SK-N-SH (cell line): ENCODE data around the gene SDCCAG8. TPM values are rescaled to one million over a fixed set of nuclear protein-coding genes. Genes with fewer than 3 reads are reported as not detected.

Experiments
- CTCF ChIA-PET: fragments of 300-600, 350-600 bp; formaldehyde crosslinking; extraction: SDS; loops from one replicate; lab custom pipeline; 2021; lab: Yijun Ruan, JAX
- POLR2A ChIA-PET: fragments of 350-600 bp; sonication (Branson Sonifier 250); formaldehyde crosslinking; extraction: SDS; loops from one replicate; lab custom pipeline; 2020; ENCODE audit warnings: antibody characterized with exemption, inconsistent platforms; lab: Yijun Ruan, JAX
- DNase-seq: peaks from one replicate; pipeline ENCODE4 v3.0.0; 2012
- H2AFZ ChIP-seq: fragments of 200-600 bp; sonication (generic); 2 replicates; pipeline ENCODE4 v1.8.1; 2016; ENCODE audit warnings: antibody characterized with exemption, mild to moderate bottlenecking, low read depth
- H3F3A ChIP-seq: fragments of 200-600 bp; sonication (generic); replicated peaks from 2 replicates; pipeline ENCODE3; 2016; ENCODE audit warnings: antibody characterized with exemption, mild to moderate bottlenecking; ENCODE audit not compliant: insufficient read depth
- H3K27ac ChIP-seq, 2 experiments: fragments of 200-500 bp in 1 of 2; fragments of 200-600 bp in 1 of 2; sonication (Bioruptor generic) in 1 of 2; sonication (generic), shearing (Covaris generic) in 1 of 2; 2 replicates each; pipeline versions ENCODE4 v1.5.1 to v1.6.1; 2014 to 2016; ENCODE audit warnings: low read depth in 2 of 2, inconsistent platforms in 1 of 2, low read length in 1 of 2, mild to moderate bottlenecking in 1 of 2, mixed read lengths in 1 of 2
- H3K27me3 ChIP-seq: fragments of 200-600 bp; sonication (generic), shearing (Covaris generic); 2 replicates; pipeline ENCODE4 v1.6.1; 2016; ENCODE audit warnings: mixed run types; ENCODE audit not compliant: insufficient read depth
- H3K36me3 ChIP-seq, 2 experiments: fragments of 200-500 bp in 1 of 2; fragments of 200-600 bp in 1 of 2; sonication (Bioruptor generic) in 1 of 2; sonication (generic) in 1 of 2; replicated peaks in 1 of 2; 2 replicates each; pipeline versions ENCODE3 to v1.5.1; 2014 to 2016; ENCODE audit warnings: low read length in 1 of 2, mild to moderate bottlenecking in 1 of 2; ENCODE audit not compliant: insufficient read depth in 2 of 2, control insufficient read depth in 1 of 2
- H3K4me1 ChIP-seq, 2 experiments: fragments of 200-500 bp in 1 of 2; fragments of 200-600 bp in 1 of 2; sonication (Bioruptor generic) in 1 of 2; sonication (generic), shearing (Covaris generic) in 1 of 2; 2 replicates each; pipeline versions ENCODE4 v1.5.1 to v1.6.1; 2014 to 2016; ENCODE audit warnings: low read depth in 1 of 2, low read length in 1 of 2, mixed run types in 1 of 2; ENCODE audit not compliant: insufficient read depth in 2 of 2, control insufficient read depth in 1 of 2
- H3K4me2 ChIP-seq: fragments of 200-600 bp; sonication (generic), shearing (Covaris generic); 2 replicates; pipeline ENCODE4 v1.6.1; 2017; ENCODE audit warnings: mixed run types
- H3K4me3 ChIP-seq, 2 experiments: fragments of 200-500 bp in 1 of 2; fragments of 200-600 bp in 1 of 2; sonication (Bioruptor generic) in 1 of 2; sonication (generic), shearing (Covaris generic) in 1 of 2; 2 replicates each; pipeline versions ENCODE4 v1.5.1 to v1.8.1; 2014 to 2016; ENCODE audit warnings: low read depth in 2 of 2, inconsistent platforms in 1 of 2, low read length in 1 of 2, mild to moderate bottlenecking in 1 of 2, mixed read lengths in 1 of 2, moderate library complexity in 1 of 2
- H3K79me2 ChIP-seq: fragments of 200-600 bp; sonication (generic); 2 replicates; pipeline ENCODE4 v1.8.1; 2017; ENCODE audit warnings: mild to moderate bottlenecking; ENCODE audit not compliant: insufficient read depth
- H3K9ac ChIP-seq: fragments of 200-600 bp; sonication (generic); 2 replicates; pipeline ENCODE4 v1.6.1; 2017; ENCODE audit warnings: mixed run types
- H3K9me2 ChIP-seq: fragments of 200-600 bp; sonication (generic); 2 replicates; pipeline ENCODE4 v1.6.1; 2017; ENCODE audit warnings: mixed run types
- H3K9me3 ChIP-seq: fragments of 200-600 bp; sonication (generic); 2 replicates; pipeline ENCODE4 v1.6.1; 2017; ENCODE audit warnings: mixed run types, mild to moderate bottlenecking, moderate library complexity
- H4K20me1 ChIP-seq: fragments of 200-600 bp; sonication (generic); 2 replicates; pipeline ENCODE4 v1.6.1; 2017; ENCODE audit warnings: mild to moderate bottlenecking, mixed run types; ENCODE audit not compliant: insufficient read depth
- FOXM1 ChIP-seq: IDR thresholded peaks from 2 replicates; pipeline ENCODE4 v1.4.0; 2012; ENCODE audit warnings: low read depth, mild to moderate bottlenecking
- IRF3 ChIP-seq: fragments of 150-350 bp; IDR thresholded peaks from 2 replicates; pipeline ENCODE4 v1.6.1; 2016; ENCODE audit warnings: mild to moderate bottlenecking, low read depth, low read length
- RFX5 ChIP-seq: IDR thresholded peaks from 2 replicates; pipeline ENCODE4 v1.6.1; 2012; ENCODE audit warnings: mild to moderate bottlenecking, improper control_type of control experiment, low read length
- SIN3A ChIP-seq: IDR thresholded peaks from 2 replicates; pipeline ENCODE4 v1.6.1; 2012; ENCODE audit warnings: low read depth, mild to moderate bottlenecking, low read length, moderate library complexity, borderline replicate concordance
- SMC3 ChIP-seq: IDR thresholded peaks from 2 replicates; pipeline ENCODE4 v1.6.1; 2012; ENCODE audit warnings: low read depth, low read length, improper control_type of control experiment
- TEAD4 ChIP-seq: IDR thresholded peaks from 2 replicates; pipeline ENCODE4 v1.4.0; 2012; ENCODE audit warnings: mild to moderate bottlenecking, borderline replicate concordance; ENCODE audit not compliant: insufficient read depth
- USF2 ChIP-seq: fragments of 150-350 bp; IDR thresholded peaks from 2 replicates; pipeline ENCODE4 v1.6.1; 2017; ENCODE audit warnings: antibody characterized with exemption, low read length, low read depth, borderline replicate concordance
- YY1 ChIP-seq: IDR thresholded peaks from 2 replicates; pipeline ENCODE4 v1.4.0; 2012; ENCODE audit warnings: low read depth, mild to moderate bottlenecking
- ZBTB33 ChIP-seq: IDR thresholded peaks from 2 replicates; pipeline ENCODE4 v1.4.0; 2012; ENCODE audit warnings: low read depth, borderline replicate concordance
- WGBS: methylation state at CpG from one replicate; pipeline ENCODE4 v1.1.6; 2017; ENCODE audit warnings: low lambda C conversion rate; 5-methylcytosine and 5-hydroxymethylcytosine counted together
- polyA plus RNA-seq, 3 experiments: library from polyadenylated mRNA; depleted of rRNA; stranded (reverse); fragments of >200 nt; gene quantifications; 2 replicates each; pipeline ENCODE4 v1.2.3, GENCODE V29; 2012
- TF ChIP-seq, protein P1 (sequence below): IDR thresholded peaks from 2 replicates; pipeline ENCODE4 v1.4.0; 2012; ENCODE audit warnings: low read depth
- TF ChIP-seq, protein P2 (sequence below): fragments of 200-600 bp; sonication (generic); IDR thresholded peaks from 2 replicates; pipeline ENCODE4 v1.6.1; 2017; ENCODE audit warnings: antibody characterized with exemption, mild to moderate bottlenecking, moderate library complexity

The SDCCAG8 gene
- polyA plus RNA-seq, 1 of the 3 experiments (the other 2 are of a cell fraction): 22.7 TPM

- 97% methylated on average over 2 of the region's 2 CpGs for WGBS
- ChIA-PET CTCF (no interaction called here), POLR2A (no interaction called here)
- no peak overlapping the region for H3K9ac ChIP-seq
- no peak overlapping the region for H3K4me3 ChIP-seq
- no peak overlapping the region for H3K4me2 ChIP-seq
- peaks cover 7 to 20% of the 10 kb centered on the region in 2 experiments for H3K4me1 ChIP-seq
- H3K79me2 ChIP-seq: peaks cover 100% of the 10 kb centered on the region
- H3K9me3 ChIP-seq: no peaks in the 10 kb centered on the region
- H4K20me1 ChIP-seq: peaks cover 44% of the 10 kb centered on the region
- peak overlapping the region; percentile 2 to 16; a peak in 3 of 4 replicates for H3K27ac ChIP-seq
- no peaks in the 10 kb centered on the region for H3K27me3 ChIP-seq
- no peaks in the 10 kb centered on the region for H3K9me2 ChIP-seq
- TF ChIP-seq ZBTB33: no peak
- TF ChIP-seq, all 33 proteins: peak for 0
- Histone ChIP-seq H3F3A (peaks cover 59% of the 10 kb centered on the region), H2AFZ (no peak overlapping the region), H3K36me3 (peaks cover 59 to 72% of the 10 kb centered on the region in 2 experiments)
- no peak for DNase-seq
Measured at GRCh38 chr1:243216741-243217140, 39.1 kb upstream of the SDCCAG8 start.

- H3F3A ChIP-seq: peaks cover 53% of the 10 kb centered on the region
- peaks cover 100% of the 10 kb centered on the region for H3K79me2 ChIP-seq
- H3K4me1 ChIP-seq: peaks cover 7 to 15% of the 10 kb centered on the region in 2 experiments
- no peak overlapping the region for H3K9ac ChIP-seq
- peaks cover 65 to 72% of the 10 kb centered on the region in 2 experiments for H3K36me3 ChIP-seq
- DNase-seq: no peak
- 88% methylated on average over 2 of the region's 2 CpGs for whole genome bisulfite sequencing
- no peak overlapping the region for H3K4me3 ChIP-seq
- no peak overlapping the region for H2AFZ ChIP-seq
- no peak for TF ChIP-seq IRF3
- no peak for TF ChIP-seq RFX5
- no peak for TF ChIP-seq FOXM1
- TF ChIP-seq, protein P1, sequence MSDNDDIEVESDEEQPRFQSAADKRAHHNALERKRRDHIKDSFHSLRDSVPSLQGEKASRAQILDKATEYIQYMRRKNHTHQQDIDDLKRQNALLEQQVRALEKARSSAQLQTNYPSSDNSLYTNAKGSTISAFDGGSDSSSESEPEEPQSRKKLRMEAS: no peak
- no peak for TF ChIP-seq SMC3
- no peak for TF ChIP-seq TEAD4
- H4K20me1 ChIP-seq: peaks cover 43% of the 10 kb centered on the region
- no peaks in the 10 kb centered on the region for H3K9me2 ChIP-seq
- ChIA-PET POLR2A (no interaction called here), CTCF (no interaction called here)
- H3K27me3 ChIP-seq: no peaks in the 10 kb centered on the region
- H3K27ac ChIP-seq: peak overlapping the region; percentile 2 to 53; a peak in 3 of 4 replicates
- H3K4me2 ChIP-seq: no peak overlapping the region
- no peaks in the 10 kb centered on the region for H3K9me3 ChIP-seq
Measured at GRCh38 chr1:243217349-243217748, 38.5 kb upstream of the SDCCAG8 start.

GRCh38 chr1:243218059-243218458 lies 37.8 kb upstream of the SDCCAG8 start:
- Histone ChIP-seq H3K9me2 (no peaks in the 10 kb centered on the region), H3K9me3 (no peaks in the 10 kb centered on the region), H3K4me1 (peaks cover 7 to 8% of the 10 kb centered on the region in 2 experiments), H3K27ac (peak overlapping the region in 1 of 2 experiments; percentile 39; a peak in 2 of 4 replicates), H3K79me2 (peaks cover 100% of the 10 kb centered on the region), H4K20me1 (peaks cover 42% of the 10 kb centered on the region), H3K4me2 (no peak overlapping the region), H2AFZ (no peak overlapping the region), H3F3A (peaks cover 46% of the 10 kb centered on the region), H3K36me3 (peaks cover 72 to 74% of the 10 kb centered on the region in 2 experiments), H3K4me3 (no peak overlapping the region), H3K27me3 (no peaks in the 10 kb centered on the region), H3K9ac (no peak overlapping the region)
- POLR2A ChIA-PET: no interaction called here
- CTCF ChIA-PET: no interaction called here
- no peak for DNase-seq
- TF ChIP-seq, protein P2, sequence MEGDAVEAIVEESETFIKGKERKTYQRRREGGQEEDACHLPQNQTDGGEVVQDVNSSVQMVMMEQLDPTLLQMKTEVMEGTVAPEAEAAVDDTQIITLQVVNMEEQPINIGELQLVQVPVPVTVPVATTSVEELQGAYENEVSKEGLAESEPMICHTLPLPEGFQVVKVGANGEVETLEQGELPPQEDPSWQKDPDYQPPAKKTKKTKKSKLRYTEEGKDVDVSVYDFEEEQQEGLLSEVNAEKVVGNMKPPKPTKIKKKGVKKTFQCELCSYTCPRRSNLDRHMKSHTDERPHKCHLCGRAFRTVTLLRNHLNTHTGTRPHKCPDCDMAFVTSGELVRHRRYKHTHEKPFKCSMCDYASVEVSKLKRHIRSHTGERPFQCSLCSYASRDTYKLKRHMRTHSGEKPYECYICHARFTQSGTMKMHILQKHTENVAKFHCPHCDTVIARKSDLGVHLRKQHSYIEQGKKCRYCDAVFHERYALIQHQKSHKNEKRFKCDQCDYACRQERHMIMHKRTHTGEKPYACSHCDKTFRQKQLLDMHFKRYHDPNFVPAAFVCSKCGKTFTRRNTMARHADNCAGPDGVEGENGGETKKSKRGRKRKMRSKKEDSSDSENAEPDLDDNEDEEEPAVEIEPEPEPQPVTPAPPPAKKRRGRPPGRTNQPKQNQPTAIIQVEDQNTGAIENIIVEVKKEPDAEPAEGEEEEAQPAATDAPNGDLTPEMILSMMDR: no peak
- no peak for TF ChIP-seq USF2
- TF ChIP-seq SIN3A: no peak
- TF ChIP-seq YY1: no peak
